ENCODE measurements around the gene NGFR. TPM values are rescaled to one million over a fixed set of nuclear protein-coding genes. Genes with fewer than 3 reads are reported as not detected.
"Not testable (repeated sequence)": the region's sequence is repeated elsewhere in the genome, so short reads cannot be mapped to it uniquely, and the experiment has no call there.

Gene NGFR
- total and polyA plus RNA-seq, 9 of the 15 experiments (the other 6 are each of a cell fraction or from before 2014, with no cell fraction given) = 0.07 to 0.23 (median 0.13) TPM; not detected in 4

DNA sequence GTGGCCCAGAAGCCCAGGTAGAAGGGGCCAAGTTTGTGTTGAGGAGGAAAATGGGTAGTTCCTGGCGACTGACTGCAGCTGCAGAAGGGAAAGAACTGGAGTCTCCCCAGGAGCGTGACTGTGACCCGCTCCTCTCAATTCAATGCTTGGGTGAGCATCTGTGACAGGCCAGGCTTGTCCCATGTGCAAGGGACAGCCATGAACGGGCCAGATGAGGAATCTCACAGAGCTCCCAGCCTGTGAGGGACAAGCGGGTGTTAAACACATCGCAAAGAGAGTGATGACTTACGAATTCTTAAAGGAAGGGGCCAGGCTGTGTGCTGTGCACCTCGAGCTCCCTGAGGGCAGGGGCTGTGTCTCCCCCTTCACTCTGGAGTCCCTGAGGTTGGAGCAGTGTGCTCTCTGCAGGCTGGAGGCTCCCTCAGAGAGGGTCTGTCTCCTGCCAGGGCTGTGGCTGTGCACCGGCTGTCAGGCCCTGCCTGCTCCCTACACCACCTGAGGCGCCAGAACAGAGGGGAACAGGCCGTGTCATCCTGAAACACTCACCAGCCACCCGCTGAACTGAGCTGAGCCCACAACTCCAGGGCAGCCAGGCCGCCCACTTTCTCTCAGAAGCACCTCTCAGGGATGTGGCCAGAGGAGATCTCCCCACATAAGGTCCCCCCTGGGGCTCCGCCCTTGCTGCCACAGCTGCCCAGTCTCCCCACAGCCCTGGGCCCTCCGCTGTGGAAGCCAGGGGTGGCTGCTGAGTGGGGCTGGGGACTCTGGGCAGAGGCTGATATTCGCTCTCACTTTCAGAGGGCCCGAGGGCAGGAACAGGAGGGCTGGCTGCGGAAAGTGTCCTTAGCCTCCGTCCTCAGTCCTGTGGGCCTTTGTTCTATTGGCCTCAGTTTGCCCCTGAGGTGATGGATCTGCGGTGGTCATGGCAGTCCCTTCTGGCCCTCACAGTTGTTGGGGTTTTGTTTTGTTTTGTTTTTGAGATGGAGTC lies 54.9 kb downstream of the NGFR start (continued):
- TF ChIP-seq TFAP4 (CRISPR knock-in tag; IDR thresholded peaks at IDR 0.05; ENCODE audit: borderline replicate concordance) = no peak
- TF ChIP-seq SUPT5H (IDR thresholded peaks at IDR 0.05) = no peak

- H3K9ac ChIP-seq (ENCODE audit: insufficient read depth in 1 of 2, low read depth in 2 of 2, low read length in 2 of 2); H3K9me1 ChIP-seq (ENCODE audit: control insufficient read depth, insufficient read depth, low read length); BruUV-seq (replicated peaks); H3K36me3 ChIP-seq (ENCODE audit: control insufficient read depth, insufficient read depth, low read length); H3K27ac ChIP-seq (ENCODE audit: extremely low read depth, low read depth, low read length); ATAC-seq; H4K20me1 ChIP-seq (replicated peaks; ENCODE audit: control insufficient read depth, insufficient read depth, low read length); FAIRE-seq; H3K4me3 ChIP-seq; DNase-seq (ENCODE audit: extremely low read depth in 1 of 4, low spot score in 3 of 4); H2AFZ ChIP-seq (ENCODE audit: low read depth, low read length); intact Hi-C loops (cut with micrococcal nuclease); POLR2A ChIA-PET; H3K9me3 ChIP-seq (replicated peaks; ENCODE audit: control insufficient read depth, insufficient read depth, low read depth, low read length); H3K27me3 ChIP-seq (ENCODE audit: control insufficient read depth in 2 of 2, insufficient read depth in 2 of 2, low read length in 2 of 2); CTCF ChIA-PET (ENCODE audit: low intra/inter-chr PET ratio); H3K4me2 ChIP-seq (ENCODE audit: insufficient read depth, low read length); H3K79me2 ChIP-seq (ENCODE audit: control insufficient read depth, insufficient read depth, low read length): not testable (repeated sequence)
- 44% methylated on average over 8 of the region's 9 CpGs for WGBS (ENCODE audit: insufficient coverage, low coverage, missing lambda C conversion rate)
- peaks cover 0 to 10% of the 10 kb centered on the region in 2 experiments; a peak in 1 of 5 replicates for H3K4me1 ChIP-seq (replicated peaks in 1 of 2; ENCODE audit: control insufficient read depth in 2 of 2, insufficient read depth in 2 of 2, low read length in 2 of 2)
- in situ Hi-C loops (cut with MboI) = loop anchor here (5.0 kb wide), 3 partner anchors 113 to 243 kb away; partner anchors contain the start of gene PHB1
Measured at GRCh38 chr17:49550764-49551163, 55.7 kb downstream of the NGFR start.
